CD4-positive, alpha-beta T cell treated with Interleukin-6 for 4 hours (primary cell): ENCODE results near the gene DPM2.

ENCODE experiments used
- DNase-seq: peaks from one replicate; pipeline ENCODE4 v3.0.0-alpha.2; 2020; ENCODE audit warnings: mixed read lengths

Gene DPM2

GRCh38 chr9:127916720-127917581 is 20.7 kb downstream of the DPM2 start, which contains the start of gene ST6GALNAC4:
Gene ST6GALNAC4, minus strand, starts transcription at chr9:127917041. Its CDS starts 622 bp downstream, at chr9:127916419.
- peak; percentile 98 for DNase-seq

DNA sequence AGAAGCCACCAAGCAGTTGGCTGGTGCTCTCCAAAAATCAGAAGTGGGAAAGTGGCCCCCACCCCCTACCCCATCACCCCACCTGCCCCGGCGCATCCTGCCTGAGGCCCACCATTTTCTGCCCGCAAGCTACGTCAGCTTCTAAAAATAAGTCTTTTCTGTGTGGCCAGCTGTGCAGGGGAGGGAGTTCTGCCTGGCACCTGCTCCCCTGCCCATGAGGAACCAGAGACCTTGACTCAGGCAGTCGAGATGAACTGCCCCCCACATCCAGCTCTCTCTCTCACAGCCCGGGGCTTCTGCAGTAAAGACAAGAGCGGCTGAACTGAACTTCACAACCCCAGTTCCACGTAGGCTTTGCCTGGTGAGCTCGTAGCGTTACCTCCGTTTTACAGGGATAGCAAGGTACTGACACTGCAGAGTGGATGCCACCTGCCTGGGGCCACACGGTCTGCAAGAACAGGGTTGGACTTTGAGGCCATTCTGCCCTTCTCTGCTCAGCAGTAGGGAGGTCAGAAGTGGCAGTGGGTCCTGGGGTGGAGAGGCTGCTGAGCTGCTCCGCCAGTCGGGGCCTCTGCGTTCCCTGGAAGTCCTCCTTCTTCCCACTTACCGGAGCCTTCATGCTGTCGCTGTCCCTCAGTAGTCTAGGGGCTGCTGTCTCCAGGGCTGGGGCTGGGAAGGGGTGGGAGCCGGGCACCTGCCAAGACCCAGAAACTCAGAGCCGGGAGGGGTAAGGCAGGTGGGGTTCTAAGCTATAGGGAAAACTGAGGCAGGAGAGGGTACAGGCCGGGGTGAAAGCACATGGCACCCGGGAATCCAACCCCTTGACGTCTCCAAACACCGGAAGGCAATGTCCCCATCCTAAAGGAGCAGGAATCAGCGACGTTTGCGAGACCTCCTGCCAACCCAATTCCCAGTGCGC is 21.6 kb downstream of the DPM2 start:
- peak; percentile 43 for DNase-seq

DNA sequence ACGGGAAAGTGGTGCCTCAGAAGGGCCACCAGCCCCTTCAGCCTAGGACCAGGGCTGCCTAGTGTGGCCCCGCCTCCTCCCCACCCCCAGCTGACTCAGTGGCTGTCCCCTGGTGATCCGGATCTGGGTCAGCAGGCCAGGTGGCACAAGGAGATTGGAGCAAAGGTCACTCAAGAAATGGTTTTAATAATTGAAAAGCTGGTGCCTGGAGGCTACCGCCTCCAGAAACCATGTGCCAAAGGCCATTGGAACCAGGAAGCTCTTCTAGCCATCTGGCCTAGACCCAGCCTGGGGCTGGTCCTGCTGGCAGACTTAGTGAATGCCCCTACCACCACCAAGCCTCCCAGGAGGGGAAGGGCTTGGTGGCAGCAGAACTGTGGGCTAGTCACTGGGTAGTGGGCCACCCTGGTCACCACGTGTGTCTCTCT is 22.3 kb downstream of the DPM2 start:
- no peak for DNase-seq

DNA sequence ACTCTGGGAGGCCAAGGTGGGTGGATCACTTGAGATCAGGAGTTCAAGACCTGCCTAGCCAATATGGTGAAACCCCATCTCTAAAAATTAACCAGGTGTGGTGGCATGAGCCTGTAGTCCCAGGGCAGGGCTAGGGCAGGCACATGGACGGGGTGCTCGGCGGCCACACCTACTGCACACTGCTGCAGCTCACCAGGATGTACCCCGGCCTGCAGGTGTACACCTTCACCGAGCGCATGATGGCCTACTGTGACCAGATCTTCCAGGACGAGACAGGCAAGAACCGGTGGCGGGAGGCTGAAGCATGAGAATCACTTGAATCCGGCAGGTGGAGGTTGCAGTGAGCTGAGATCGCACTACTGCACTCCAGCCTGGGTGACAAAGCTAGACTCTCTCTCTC is 24.0 kb downstream of the DPM2 start:
- DNase-seq = no peak

GRCh38 chr9:127912882-127913281 is 24.8 kb downstream of the DPM2 start:
- no peak for DNase-seq

DNA sequence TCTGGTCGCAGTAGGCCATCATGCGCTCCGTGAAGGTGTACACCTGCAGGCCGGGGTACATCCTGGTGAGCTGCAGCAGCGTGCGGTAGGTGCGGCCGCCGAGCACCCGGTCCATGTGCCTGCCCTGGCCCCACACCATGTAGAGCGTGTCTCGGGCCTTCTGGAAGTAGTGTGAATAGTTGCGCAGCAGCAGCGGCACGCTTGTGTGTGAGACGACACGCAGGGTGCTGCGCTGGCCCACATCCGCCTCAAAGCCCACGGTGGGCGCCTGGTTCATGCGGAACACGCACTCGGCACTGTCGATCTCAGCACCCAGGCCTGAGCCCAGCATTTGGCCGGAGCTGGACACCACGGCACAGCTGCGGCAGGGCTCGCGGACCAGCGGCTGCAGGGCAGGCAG is 25.4 kb downstream of the DPM2 start:
- no peak for DNase-seq

- peak; percentile 43 for DNase-seq
Observed at GRCh38 chr9:127910613-127911205, 26.9 kb downstream of the DPM2 start.

- DNase-seq = no peak
Observed at GRCh38 chr9:127909839-127910273, 27.8 kb downstream of the DPM2 start.

- no peak for DNase-seq
Observed at GRCh38 chr9:127908660-127908926, 29.1 kb downstream of the DPM2 start.

- DNase-seq = no peak
Observed at GRCh38 chr9:127907867-127908659, 29.6 kb downstream of the DPM2 start.

- peak; percentile 81 for DNase-seq
Observed at GRCh38 chr9:127905788-127906191, 31.9 kb downstream of the DPM2 start.

DNA sequence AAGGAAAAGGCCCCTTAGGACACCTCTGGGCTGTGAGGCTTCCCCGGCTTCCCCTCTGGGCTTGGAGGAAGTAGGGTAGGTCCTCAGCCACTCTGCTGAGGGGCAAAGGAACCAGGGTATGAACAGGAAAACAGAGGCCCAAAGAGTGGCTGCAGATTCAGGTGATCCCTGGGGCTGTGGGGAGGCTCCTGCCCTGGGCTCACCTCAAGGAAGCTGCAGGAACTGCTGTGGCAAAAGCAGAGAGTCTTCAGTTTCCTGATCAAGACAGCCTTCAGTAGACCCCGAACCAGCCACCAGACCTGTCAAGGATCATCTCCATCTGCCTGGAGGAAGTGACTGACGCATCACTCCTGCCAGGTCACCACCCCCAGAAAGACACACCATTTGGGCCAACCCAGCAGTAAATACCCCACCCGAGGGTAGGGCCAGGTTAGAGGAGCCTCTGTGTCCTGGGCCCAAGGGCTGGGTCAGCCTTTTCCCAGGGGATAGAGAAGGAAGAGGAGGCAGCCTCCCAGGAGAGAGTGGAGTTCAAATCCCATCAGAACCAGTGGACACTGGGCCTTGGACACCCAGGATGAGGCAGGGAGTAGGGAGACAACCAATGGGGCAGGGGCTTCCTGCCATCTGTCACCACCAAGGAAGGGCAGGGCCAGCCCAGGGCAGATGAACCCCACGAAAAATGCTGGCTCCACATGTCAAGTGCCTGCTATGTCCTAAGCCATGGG is 32.5 kb downstream of the DPM2 start:
- DNase-seq = peak; percentile 81

- DNase-seq = peak; percentile 19
Observed at GRCh38 chr9:127904561-127905003, 33.1 kb downstream of the DPM2 start.

DNA sequence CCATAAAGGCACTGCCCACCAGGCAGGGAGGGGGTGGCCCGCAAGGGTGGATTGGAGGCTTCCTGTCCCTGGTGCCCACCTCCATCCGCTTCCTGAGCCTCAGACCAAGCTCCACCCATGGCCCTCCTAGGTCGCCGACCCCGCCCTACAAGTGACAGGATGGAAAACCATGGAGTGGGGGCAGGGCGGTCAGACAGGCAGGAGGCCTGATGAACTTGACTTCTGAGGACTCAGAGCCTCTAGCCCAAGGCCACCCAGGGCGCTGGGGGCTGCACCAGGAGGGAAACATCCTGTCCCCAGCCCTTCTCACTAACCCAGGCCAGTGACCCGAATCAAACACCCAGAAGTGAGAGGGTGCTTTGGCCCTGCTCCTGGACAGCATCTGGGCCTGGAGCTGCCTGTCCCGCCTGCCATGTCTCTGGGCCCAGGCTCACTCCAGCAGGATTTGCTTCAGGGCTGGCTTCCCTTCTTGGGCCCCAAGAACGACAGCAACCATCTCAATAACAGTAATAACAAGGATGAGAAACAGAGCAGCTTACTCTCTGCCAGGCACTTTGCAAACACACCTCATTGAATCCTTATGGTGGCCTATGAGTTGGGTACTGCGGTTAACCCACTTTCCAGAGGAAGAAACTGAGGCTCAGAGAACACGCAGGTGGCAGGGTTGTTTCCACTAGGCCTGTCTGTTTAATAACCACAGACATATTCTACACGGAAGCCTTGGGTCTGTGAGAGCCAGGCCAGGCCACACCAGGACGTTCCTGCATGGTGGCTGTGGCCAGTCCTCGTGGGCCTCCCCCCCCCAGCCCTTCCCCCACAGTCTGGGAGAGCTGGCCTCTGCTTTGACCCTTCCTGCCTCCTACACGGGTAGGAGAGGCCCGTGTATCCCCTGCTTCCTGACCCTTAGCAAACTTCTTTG is 33.8 kb downstream of the DPM2 start:
- DNase-seq = peak; percentile 81

- DNase-seq = peak; percentile 76
Observed at GRCh38 chr9:127899128-127899943, 38.3 kb downstream of the DPM2 start, which contains the start of gene ST6GALNAC6. Gene ST6GALNAC6, minus strand, starts transcription at chr9:127899603. Its CDS starts 1,622 bp downstream, at chr9:127897981.

- DNase-seq = peak; percentile 23
Observed at GRCh38 chr9:127898433-127899127, 39.1 kb downstream of the DPM2 start.

DNA sequence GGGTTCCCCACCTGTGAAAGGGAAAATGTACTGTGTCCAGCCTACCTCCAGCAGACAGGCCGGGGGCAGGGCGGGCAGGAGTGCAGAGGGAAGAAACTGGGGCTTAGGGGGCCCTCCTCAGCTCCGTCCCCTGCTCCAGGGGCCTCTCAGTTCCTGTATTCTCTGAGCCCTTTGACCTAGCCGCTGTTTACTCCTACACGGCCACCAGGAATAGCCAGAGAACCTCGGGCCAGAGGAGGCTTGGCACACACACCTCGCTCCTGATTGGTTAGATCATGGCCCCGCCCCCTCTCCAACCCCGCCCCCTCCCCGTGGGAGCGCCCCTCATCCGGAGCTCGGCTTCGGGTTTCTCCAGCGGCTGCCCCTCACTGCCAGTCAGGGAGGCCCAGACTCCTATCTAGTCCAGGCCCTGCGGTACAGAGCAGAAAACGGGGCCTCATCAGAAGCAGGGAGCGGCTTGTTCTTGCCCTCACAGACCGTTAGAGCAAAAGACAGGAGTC is 40.4 kb downstream of the DPM2 start:
- peak; percentile 58 for DNase-seq

DNA sequence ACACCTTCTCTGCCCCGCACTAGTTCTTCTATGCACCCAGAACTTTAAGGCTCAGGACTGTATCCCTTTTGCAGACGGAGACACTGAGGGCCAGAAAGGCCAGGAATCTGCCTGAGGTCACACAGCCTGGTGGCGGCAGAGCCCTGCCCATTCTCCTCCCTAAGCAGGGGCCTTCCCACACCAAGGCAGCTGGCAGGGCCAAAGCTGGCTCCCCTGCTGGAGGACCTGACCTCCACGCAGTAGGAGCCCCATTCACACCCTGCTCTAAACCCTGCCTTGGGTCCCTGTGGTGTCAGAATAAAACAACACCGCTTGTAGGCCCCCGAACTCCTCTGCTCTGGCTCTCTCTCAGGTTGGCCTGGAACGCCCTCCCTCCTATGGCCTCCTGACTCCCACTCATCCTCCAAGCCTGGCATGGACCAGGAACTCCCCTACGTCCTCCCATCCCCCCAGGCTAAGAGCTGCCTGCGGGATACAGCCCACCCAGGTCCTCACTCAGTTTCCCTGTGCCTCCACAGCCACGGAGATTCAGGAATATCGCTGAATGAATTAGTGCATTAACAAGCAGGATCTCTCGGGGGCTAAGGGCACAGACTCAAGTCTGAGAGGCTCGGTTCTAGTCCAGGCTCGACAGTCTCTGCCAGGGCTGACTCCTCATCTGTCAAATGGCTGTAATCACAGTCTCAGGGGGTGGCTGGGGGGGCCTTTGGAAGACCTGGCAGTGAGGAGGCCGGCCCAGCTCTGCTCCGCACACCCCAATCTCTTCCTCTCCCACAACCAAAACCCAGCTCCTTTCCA is 41.1 kb downstream of the DPM2 start:
- no peak for DNase-seq
